UCSD-AML1 (cell line): ENCODE results near the gene PURA.

Experiments
- DNase-seq: peaks from one replicate; lab custom pipeline; 2025; ENCODE audit not compliant: unreplicated experiment; lab: John Stamatoyannopoulos, UW

PURA gene

DNA sequence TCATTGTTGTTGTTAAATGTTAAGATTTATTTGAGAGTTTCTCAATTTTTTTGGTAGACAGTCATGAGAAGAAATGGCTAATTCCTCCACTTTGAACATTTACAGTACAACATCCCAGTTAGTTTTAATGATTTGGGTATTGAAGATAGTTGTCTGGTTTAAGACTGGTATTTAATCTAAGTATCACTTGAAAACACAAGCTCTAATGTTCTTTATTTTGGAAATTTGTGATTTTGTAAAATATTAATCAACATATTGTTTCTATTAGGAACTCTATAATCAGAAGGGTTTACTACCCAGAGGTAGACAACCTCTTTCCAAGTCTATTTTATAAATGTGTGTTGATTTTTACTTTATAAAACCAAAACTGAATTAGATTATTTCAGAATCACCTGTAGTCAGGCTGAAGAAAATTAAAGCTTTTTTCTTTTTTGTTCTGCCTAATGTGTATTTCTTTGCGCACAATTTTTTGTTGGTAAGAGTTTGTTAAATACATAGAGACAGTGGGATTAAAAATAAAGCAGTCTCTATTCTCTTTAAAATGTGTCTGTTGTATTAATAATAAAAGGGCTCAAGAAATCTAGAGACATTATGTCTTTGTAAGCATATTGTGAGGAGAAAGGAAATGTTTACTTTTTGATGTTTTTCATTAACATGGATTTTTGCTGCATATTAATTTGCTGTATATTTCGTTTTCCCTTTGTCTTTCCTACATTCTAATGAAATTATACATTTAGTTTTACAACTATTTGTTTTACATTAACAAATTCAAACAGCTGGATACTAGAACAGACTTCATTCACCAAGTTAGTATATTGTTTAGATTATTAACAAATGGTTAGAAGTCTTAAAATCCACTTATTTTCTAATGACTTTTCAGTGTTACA, 3.9 kb upstream of the PURA start:
- DNase-seq: no peak

GRCh38 chr5:140110646-140110957, 3.3 kb upstream of the PURA start:
- no peak for DNase-seq

DNA sequence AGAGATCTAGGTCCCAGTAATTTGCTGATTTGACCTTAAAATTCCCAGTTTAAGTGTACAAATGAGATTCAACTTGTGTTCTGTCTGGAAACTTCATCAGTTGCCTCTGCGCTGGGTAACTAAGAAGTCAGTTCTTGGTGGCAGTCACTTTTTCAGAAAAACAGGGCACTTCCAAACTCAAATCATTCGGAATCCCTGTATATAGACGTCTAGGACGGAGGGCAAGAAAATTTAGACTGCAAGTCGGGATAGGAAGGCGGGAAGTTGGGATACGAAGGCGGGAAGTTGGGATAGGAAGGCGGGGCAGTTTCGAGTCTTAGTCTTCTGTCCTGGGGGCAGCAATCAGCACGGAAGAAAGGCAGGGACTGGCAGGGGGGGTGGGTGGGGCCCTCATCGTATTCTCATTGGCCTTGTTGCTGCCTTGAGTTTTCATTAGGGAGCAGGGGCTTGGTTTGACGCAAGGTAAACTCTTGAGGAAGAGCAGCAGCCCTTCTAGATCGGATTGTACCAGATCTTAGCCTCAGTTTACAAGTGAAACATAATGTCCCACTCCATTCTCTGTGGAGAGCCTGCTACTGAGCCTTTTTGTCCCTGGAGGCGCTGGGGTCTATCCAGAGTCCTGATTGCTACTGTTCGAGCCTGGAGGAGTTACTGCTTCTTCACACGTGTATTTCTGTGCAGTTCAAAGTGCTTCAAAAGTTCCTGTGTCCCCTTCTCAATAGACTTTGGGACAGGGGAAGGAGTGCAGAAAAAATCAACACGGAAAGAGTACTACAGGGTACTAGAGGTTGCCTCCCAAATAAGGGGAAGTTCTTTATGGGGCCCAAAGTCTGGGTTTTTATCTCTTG, 2.7 kb upstream of the PURA start:
- DNase-seq: no peak

GRCh38 chr5:140111859-140112551, 1.9 kb upstream of the PURA start:
- DNase-seq: no peak

DNA sequence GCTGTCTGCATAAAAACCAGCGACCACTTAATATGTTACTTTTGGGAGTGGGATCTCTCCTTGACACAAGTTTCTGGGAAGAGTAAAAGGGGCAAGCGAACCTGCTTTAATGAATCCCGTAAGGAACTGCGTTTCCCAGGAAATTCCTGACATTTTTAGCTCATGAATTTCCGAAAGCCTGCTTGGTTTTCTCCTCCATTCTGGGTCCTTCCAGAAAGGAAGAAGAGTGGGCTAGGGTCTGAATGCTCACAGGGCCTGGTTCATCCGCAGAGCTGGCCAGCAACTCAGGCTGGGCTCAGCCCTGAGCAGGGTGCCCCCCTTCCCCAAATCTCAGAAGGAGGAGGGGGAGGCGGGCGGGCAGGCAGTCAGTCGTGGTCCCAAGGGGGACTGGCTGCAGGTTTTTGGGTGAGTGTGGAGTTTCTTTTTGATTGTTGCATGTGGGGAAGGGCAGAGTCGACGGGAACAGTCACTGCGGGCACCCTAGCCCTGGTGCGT, 1.2 kb upstream of the PURA start:
- no peak for DNase-seq

GRCh38 chr5:140113180-140113698, 670 bp upstream of the PURA start:
- no peak for DNase-seq

- DNase-seq: no peak
Observed at GRCh38 chr5:140114341-140115185, 654 bp downstream of the PURA start.

DNA sequence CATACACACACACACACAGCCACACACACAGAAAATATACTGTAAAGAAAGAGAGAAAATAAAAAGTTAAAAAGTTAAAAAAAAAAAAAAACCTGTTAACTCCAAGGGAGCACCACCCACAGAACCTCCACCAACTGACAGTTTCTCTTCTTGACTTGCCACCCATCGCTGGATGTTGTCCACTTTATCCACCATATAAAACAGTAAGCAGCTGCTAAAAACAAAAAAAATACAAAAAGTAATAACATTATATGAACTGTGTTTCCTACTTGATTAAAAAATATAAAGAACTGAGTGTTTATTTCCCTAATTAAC, 1.2 kb downstream of the PURA start:
- no peak for DNase-seq

GRCh38 chr5:140116716-140117115, 2.8 kb downstream of the PURA start:
- DNase-seq: no peak

GRCh38 chr5:140117523-140117922, 3.6 kb downstream of the PURA start:
- DNase-seq: no peak

DNA sequence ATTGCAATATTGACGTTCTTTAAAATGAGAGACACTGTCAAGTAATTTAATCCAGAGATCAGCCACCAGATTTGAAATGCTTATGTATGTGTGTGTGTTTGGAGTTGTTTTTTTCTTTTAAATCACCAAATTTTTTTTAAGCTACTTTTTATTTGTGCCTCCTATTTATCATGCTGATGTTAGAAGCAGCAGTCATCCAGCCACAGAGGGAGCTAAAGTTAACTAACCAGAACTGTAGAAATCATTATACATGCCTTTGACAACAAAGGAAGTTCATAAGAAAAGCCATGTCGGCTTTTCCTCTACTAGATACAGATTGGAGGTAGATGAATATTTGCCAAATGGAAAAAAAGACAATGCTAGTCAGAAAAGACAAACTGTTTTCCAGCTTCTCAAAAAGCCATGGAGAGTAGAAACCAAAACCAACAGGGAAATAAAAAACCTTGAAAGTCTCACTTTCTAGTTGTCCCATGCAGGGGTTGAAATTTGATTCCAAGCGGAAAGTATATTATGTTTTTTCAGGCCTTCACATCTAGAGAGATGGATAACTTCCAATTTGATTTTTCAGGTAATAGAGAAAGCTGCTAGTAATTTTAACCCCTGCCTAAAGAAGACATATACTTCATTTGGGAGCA, 4.5 kb downstream of the PURA start:
- no peak for DNase-seq

DNA sequence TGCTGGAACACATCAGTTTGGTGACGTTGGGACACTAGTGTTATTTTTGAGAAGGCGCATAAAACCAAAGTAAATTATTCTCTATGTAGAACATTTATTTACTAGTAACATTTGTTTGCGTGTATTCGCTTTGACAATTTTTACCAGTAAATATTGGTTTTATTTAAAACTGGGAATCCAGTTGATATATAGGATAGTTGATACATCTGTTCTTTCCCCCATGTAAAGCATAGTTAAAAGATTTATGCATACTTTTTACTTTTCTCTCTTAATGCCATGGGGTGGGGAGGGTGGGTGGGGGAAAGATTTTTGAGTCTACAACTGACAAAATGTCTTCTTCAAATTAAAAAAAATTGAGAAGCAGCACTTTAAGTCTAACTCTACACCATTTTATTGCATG, 11.7 kb downstream of the PURA start, which contains the start of gene IGIP:
TSS of gene IGIP (plus strand) at position 301 of the 400 bp plus-strand sequence. CDS start 2,540 bp downstream, outside the sequence.
- no peak for DNase-seq

DNA sequence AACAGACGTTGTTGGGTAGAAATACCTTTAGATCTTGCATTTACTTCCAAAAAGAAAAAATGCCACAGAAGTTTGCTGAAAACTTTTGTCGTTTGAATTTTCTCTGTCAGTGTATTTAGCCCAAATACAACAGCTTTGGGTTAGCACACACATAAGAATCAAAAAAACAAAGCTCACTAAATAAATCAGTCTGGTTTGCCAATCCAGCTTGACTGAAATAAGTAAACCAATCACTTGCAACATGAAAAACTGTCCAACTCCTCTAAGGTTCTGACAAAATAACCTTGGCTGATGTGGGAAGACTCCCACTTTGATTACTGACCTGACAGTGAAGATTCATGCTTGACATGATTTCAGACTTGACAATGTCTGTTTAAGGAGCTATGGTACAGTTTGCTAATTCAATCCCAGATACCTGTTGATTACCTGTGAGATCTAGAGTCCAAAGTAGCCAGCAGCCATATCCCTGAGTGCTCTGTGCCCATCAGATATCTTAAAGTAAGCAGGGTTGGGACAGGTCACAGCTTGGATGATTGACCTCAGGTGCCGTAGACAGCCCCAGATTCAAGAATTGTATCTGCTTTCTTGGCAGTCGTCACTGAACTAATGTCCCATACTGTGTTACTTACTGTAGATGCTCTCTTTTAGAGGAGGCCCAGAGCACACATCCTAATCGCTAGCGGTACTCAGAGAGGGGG, 12.6 kb downstream of the PURA start:
- DNase-seq: no peak

DNA sequence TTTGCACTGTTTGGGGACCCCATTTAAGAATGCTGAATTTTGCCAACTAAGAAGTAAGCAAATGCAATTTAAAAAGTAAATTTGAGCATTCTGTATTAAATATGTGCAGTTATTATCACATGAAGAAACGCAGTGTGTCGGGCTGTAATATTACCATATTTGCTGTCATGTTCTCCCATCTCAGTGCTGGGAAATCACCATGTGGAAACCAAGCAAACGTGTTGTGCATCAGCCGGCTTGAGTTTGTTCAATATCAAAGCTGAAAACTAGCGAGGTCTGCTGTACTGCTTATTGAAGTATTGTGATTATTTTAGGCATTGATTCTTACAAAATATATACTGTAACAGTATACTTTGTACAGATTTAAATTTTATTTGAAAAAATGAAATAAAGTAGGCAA, 14.5 kb downstream of the PURA start:
- DNase-seq: no peak

DNA sequence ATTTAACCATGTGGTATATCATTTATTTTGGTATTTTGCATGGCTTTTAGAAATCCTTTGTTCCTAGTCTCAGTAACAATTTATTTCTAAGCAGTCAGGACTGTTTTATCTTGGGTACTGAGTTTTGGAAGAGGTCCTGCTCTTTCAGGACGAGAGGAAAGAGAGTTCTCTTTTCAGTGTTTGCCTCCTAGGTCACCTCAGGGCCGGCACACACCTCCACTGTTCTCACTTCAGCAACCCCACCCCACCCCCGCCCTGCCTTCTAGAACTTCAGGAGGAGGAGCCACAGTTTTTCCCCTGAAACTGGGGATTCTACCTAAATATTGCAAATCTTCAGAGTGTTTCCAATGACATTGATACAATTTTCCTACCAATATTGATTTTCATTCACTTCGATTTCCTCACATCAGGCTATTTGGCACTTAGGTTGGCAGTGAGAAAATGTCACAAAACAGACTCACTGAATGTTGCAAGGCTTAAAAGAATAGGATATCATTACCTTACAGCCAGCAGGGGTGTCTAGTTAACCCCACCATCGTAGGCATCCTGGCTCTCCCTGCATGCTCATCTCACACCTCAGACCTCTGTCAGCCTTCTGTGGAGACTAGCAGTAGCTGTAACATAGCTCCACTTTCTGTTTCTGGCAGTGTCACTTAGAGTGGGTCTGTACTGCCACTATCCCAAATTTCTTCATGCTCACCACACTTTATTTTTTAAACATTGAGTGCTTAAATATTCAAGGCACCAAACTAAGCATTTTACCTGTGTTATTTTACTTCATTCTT, 17.2 kb downstream of the PURA start:
- no peak for DNase-seq

DNA sequence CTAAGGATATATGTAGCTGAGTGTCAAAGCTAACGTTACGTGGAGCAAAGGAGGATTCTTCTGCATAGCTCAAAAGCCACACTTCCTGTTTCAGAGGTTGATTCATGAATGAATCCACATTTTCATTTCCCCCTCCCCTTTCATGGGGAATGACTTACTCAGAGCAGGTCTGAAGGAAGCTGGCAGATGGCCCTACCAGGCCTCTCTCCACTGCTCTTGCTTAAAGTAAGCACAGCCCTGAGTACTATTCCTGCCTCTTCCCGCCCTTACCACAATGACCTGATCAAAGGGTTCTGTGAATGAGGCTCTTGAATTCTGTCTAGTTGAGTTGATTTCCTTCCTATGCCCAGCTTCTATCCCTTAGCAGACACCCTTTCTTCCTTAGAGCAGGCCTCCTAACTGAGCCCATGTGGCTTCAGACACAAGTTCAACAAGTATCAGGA, 18.1 kb downstream of the PURA start:
- DNase-seq: no peak

DNA sequence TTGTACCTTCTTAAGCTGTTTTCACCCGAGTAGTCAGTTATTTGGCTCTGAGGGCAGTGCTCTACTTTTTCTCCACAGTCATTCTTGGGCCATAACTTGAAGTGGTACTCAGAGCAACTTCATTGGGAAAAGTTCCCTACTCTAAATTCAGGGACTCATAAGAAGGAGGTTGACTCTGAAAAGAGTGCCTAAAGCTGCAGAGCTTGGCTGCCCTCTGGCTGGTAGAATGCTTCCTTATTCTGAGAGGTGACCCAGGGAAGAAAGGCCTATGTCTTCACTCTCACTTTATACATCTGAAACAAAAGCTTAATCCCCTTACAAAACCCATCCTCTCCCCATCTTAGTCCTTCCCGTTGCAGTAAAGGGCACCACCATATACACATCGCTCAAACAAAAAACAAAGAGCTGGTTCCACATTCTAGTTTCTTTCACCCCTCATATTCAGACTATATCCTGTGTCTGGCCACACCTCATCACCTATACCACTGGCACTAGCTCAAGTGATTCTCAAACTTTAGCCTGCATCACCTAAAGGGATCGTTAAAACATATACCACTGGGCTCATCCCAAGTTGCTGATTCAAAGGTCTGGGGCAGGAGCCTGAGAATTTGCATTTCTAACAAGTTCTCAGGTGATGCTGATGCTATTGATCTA, 19.7 kb downstream of the PURA start:
- no peak for DNase-seq
